Activated CD8-positive, alpha-beta T cell treated with anti-CD3 and anti-CD28 coated beads, Interleukin-2, amount 10 ng/mL, durations not matched to agents 7 days and 5 days (primary cell): Measurements from ENCODE around the gene SH3BP4. TPM values are rescaled to one million over a fixed set of nuclear protein-coding genes. Genes with fewer than 3 reads are reported as not detected.
A peak's percentile ranks its signal among the peaks of the same experiment; 100 is the strongest.

Experiments
- ATAC-seq: fragments of 150-1000 bp; cut with Tn5 transposase; one replicate; pipeline ENCODE4 v1.10.0; 2021; ENCODE audit warnings: moderate library complexity
- CTCF ChIA-PET: fragments of 350-600 bp; sonication (Branson Sonifier 250); formaldehyde crosslinking; loops from one replicate; lab custom pipeline; 2021; ENCODE audit warnings: antibody characterized with exemption; lab: Charles Lee
- POLR2A ChIA-PET: fragments of 350-600 bp; sonication (Branson Sonifier 250); formaldehyde crosslinking; loops from one replicate; lab custom pipeline; 2021; ENCODE audit warnings: antibody characterized with exemption; lab: Charles Lee
- DNase-seq: peaks from one replicate; pipeline ENCODE4 v3.0.0-alpha.2; 2020
- H3K27ac Mint-ChIP-seq: one replicate; pipeline ENCODE4 v1.8.0; 2021; ENCODE audit warnings: mild to moderate bottlenecking, mixed read lengths
- H3K27me3 Mint-ChIP-seq: one replicate; pipeline ENCODE4 v1.8.0; 2021; ENCODE audit warnings: low read depth, mixed read lengths
- H3K36me3 Mint-ChIP-seq: one replicate; pipeline ENCODE4 v1.8.0; 2021; ENCODE audit warnings: low read depth, mixed read lengths
- H3K4me1 Mint-ChIP-seq: one replicate; pipeline ENCODE4 v1.8.0; 2021; ENCODE audit warnings: low read depth, mixed read lengths
- H3K4me3 Mint-ChIP-seq: one replicate; pipeline ENCODE4 v1.8.0; 2021; ENCODE audit warnings: mild to moderate bottlenecking, mixed read lengths
- H3K9me3 Mint-ChIP-seq: one replicate; pipeline ENCODE4 v1.8.0; 2022; ENCODE audit warnings: mixed read lengths; ENCODE audit not compliant: insufficient read depth
- total RNA-seq, 2 experiments: library from RNA; stranded (reverse); gene quantifications; one replicate each; pipeline ENCODE4 v1.2.3, GENCODE V29; 2021

The SH3BP4 gene
- total RNA-seq, 2 experiments from 2014 or later, result not detected

- no peaks in the 10 kb centered on the region for H3K9me3 Mint-ChIP-seq
- ChIA-PET CTCF (no interaction called here), POLR2A (no interaction called here)
- no peaks in the 10 kb centered on the region for H3K4me1 Mint-ChIP-seq
- DNase-seq (no peak), ATAC-seq (no peak)
- no peak overlapping the region for H3K4me3 Mint-ChIP-seq
- no peaks in the 10 kb centered on the region for H3K36me3 Mint-ChIP-seq
- H3K27me3 Mint-ChIP-seq, result no peaks in the 10 kb centered on the region
- H3K27ac Mint-ChIP-seq, result no peak overlapping the region
These were observed 73.3 kb downstream of the SH3BP4 start for GRCh38 chr2:235024931-235025773.

DNA sequence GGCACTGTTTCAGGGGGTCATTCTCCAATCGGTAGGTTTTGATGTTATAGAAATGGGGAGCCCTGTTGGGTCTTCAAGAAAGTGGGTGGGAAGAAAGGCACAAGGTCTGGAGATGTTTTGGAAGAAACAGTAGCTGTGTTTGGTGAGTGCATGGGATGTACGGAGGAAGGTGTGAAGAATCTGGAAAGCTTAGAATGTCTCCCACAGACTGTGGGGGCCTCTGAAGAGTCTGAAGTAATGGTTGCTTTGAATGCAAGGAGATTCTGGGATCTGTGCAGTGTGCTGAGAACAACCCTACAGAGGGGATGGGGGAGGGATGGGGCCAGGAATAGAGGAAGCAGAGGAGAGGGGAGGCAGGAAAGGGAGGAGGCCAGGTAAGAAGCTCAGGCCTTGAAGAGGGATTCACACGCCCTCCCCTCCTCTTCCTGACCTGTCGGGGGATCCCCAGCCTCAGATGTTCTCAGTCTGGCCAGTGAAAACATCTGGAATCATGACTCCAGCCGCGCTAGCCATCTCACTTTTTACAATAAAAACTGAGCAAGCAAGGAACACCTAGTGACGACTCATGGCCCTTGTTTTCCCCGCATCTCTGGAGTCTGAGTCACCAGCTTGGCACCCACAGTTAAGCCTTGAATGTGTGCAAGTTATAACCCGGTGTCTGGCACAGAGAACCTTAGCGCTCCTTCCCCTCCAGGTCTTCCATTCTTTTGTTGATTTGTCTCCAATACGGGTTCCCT, 74.2 kb downstream of the SH3BP4 start:
- POLR2A ChIA-PET, result no interaction called here
- H3K4me3 Mint-ChIP-seq, result no peak overlapping the region
- H3K36me3 Mint-ChIP-seq, result no peaks in the 10 kb centered on the region
- CTCF ChIA-PET, result no interaction called here
- no peaks in the 10 kb centered on the region for H3K4me1 Mint-ChIP-seq
- H3K9me3 Mint-ChIP-seq, result no peaks in the 10 kb centered on the region
- H3K27ac Mint-ChIP-seq, result no peak overlapping the region
- no peak for ATAC-seq
- H3K27me3 Mint-ChIP-seq, result no peaks in the 10 kb centered on the region
- no peak for DNase-seq

- no peak overlapping the region for H3K27ac Mint-ChIP-seq
- ChIA-PET POLR2A (no interaction called here), CTCF (no interaction called here)
- ATAC-seq (no peak), DNase-seq (no peak)
- H3K9me3 Mint-ChIP-seq, result no peaks in the 10 kb centered on the region
- no peaks in the 10 kb centered on the region for H3K27me3 Mint-ChIP-seq
- H3K4me3 Mint-ChIP-seq, result no peak overlapping the region
- H3K4me1 Mint-ChIP-seq, result no peaks in the 10 kb centered on the region
- no peaks in the 10 kb centered on the region for H3K36me3 Mint-ChIP-seq
These were observed 75.1 kb downstream of the SH3BP4 start for GRCh38 chr2:235026649-235027557.

DNA sequence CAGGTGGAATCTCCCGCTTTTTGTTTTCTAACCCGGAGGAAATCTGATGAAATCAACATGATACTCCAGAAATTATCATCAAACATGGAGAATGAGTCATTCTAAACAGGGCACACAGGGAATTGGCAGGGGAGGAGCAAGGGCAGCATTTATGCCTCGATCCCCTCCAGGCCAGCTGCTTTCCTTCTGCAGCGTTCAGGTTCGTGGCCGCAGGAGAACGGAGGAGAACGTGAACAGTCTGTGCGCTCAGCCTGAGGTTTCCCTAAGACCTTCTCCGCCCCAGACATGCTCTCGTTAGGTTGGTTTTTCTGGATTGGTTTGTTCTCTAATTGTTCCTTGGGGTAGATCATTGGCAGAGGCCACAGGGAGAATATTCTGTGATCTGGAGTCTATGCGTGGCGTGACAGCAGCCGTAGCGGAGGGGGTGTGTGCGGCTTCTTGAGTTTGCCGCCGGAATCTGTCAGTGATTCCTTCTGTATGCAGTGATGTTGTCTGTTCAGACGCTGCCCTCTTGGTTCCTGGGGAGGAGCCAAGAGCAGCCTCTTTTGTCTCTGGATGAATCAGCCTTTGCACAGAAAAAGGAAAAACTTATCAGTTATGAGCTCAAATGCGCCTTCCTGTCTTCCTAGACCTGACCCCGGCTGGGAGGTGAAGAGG, 75.9 kb downstream of the SH3BP4 start:
- no peaks in the 10 kb centered on the region for H3K9me3 Mint-ChIP-seq
- POLR2A ChIA-PET, result no interaction called here
- H3K27me3 Mint-ChIP-seq, result no peaks in the 10 kb centered on the region
- ATAC-seq (no peak), DNase-seq (no peak)
- CTCF ChIA-PET, result no interaction called here
- H3K4me3 Mint-ChIP-seq, result no peak overlapping the region
- H3K36me3 Mint-ChIP-seq, result no peaks in the 10 kb centered on the region
- H3K4me1 Mint-ChIP-seq, result no peaks in the 10 kb centered on the region
- no peak overlapping the region for H3K27ac Mint-ChIP-seq

DNA sequence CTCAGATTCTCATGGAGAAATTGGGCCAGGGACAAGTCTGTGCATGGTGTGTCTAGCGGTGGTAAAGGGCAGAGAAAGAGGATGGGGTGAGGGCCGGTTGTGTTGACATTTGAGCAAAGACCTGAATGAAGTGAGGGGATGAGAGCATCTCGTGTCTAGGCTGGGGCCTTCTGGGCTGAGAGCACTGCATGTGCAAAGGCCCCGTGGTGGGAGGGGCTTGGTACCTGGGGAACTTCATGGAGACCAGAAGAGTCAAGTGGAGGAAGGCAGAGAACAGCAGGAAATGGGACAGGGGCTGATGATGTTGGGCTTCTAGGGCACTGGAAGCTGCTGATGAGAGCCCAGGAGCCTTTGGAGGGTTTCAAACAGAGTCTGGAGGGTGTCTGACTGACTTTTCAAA, 76.8 kb downstream of the SH3BP4 start:
- POLR2A ChIA-PET, result no interaction called here
- ATAC-seq, result no peak

GRCh38 chr2:235029054-235029453, 77.2 kb downstream of the SH3BP4 start:
- CTCF ChIA-PET, result no interaction called here
- no peak overlapping the region for H3K27ac Mint-ChIP-seq

More for the DNA sequence above, 76.8 kb downstream of the SH3BP4 start:
- Mint-ChIP-seq H3K4me3 (no peak overlapping the region), H3K27me3 (no peaks in the 10 kb centered on the region), H3K27ac (no peak overlapping the region), H3K9me3 (no peaks in the 10 kb centered on the region), H3K4me1 (no peaks in the 10 kb centered on the region), H3K36me3 (no peaks in the 10 kb centered on the region)
- no peak for DNase-seq
- CTCF ChIA-PET, result no interaction called here

DNA sequence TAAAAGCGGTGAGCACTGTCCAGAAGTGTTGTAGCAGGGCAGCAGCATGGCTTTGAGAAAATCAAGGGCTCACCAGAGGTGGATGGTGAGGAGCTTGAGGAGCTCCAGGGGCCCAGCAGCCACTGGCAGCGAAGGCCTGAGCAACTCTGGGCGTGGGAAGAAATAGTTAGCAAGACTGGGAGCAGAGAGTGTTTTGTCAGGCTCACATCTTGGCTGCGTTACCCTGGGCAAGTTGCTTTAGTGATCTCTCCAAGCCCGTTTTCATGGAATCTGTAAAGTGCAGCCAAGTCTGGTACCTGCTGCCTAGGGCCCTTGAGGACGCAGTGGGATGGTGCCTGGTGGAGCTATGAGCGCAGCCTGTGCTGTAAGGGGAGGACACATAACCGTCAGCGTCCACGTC, 78.3 kb downstream of the SH3BP4 start:
- ChIA-PET POLR2A (no interaction called here), CTCF (no interaction called here)
- DNase-seq (no peak), ATAC-seq (no peak)
- no peak overlapping the region for H3K27ac Mint-ChIP-seq
- H3K9me3 Mint-ChIP-seq, result no peaks in the 10 kb centered on the region
- H3K4me3 Mint-ChIP-seq, result no peak overlapping the region
- H3K4me1 Mint-ChIP-seq, result no peaks in the 10 kb centered on the region
- no peaks in the 10 kb centered on the region for H3K36me3 Mint-ChIP-seq
- H3K27me3 Mint-ChIP-seq, result no peaks in the 10 kb centered on the region

More at GRCh38 chr2:235029054-235029453, 77.2 kb downstream of the SH3BP4 start:
- Mint-ChIP-seq H3K36me3 (no peaks in the 10 kb centered on the region), H3K9me3 (no peaks in the 10 kb centered on the region), H3K27me3 (no peaks in the 10 kb centered on the region), H3K4me1 (no peaks in the 10 kb centered on the region), H3K4me3 (no peak overlapping the region)
- DNase-seq (no peak), ATAC-seq (no peak)
- POLR2A ChIA-PET, result no interaction called here

- no peak overlapping the region for H3K27ac Mint-ChIP-seq
- ATAC-seq (peak; percentile 23), DNase-seq (no peak)
- no peaks in the 10 kb centered on the region for H3K4me1 Mint-ChIP-seq
- no peaks in the 10 kb centered on the region for H3K36me3 Mint-ChIP-seq
- no peaks in the 10 kb centered on the region for H3K27me3 Mint-ChIP-seq
- ChIA-PET CTCF (no interaction called here), POLR2A (no interaction called here)
- H3K4me3 Mint-ChIP-seq, result no peak overlapping the region
- H3K9me3 Mint-ChIP-seq, result no peaks in the 10 kb centered on the region
These were observed 79.1 kb downstream of the SH3BP4 start for GRCh38 chr2:235030936-235031335.

GRCh38 chr2:235031686-235032373, 80.0 kb downstream of the SH3BP4 start:
- no peaks in the 10 kb centered on the region for H3K36me3 Mint-ChIP-seq
- CTCF ChIA-PET, result no interaction called here
- POLR2A ChIA-PET, result no interaction called here
- DNase-seq (no peak), ATAC-seq (no peak)
- H3K4me1 Mint-ChIP-seq, result no peaks in the 10 kb centered on the region
- H3K9me3 Mint-ChIP-seq, result no peaks in the 10 kb centered on the region
- no peak overlapping the region for H3K4me3 Mint-ChIP-seq
- no peaks in the 10 kb centered on the region for H3K27me3 Mint-ChIP-seq
- H3K27ac Mint-ChIP-seq, result no peak overlapping the region

GRCh38 chr2:235032466-235032865, 80.6 kb downstream of the SH3BP4 start:
- CTCF ChIA-PET, result no interaction called here
- no peak overlapping the region for H3K4me3 Mint-ChIP-seq
- DNase-seq, result no peak
- H3K36me3 Mint-ChIP-seq, result no peaks in the 10 kb centered on the region
- no peak overlapping the region for H3K27ac Mint-ChIP-seq
- no peaks in the 10 kb centered on the region for H3K9me3 Mint-ChIP-seq
- POLR2A ChIA-PET, result no interaction called here
- H3K4me1 Mint-ChIP-seq, result no peaks in the 10 kb centered on the region
- no peaks in the 10 kb centered on the region for H3K27me3 Mint-ChIP-seq
- ATAC-seq, result no peak

- CTCF ChIA-PET, result no interaction called here
- Mint-ChIP-seq H3K36me3 (no peaks in the 10 kb centered on the region), H3K4me1 (no peaks in the 10 kb centered on the region), H3K27ac (no peak overlapping the region), H3K27me3 (no peaks in the 10 kb centered on the region), H3K9me3 (no peaks in the 10 kb centered on the region), H3K4me3 (no peak overlapping the region)
- ATAC-seq (no peak), DNase-seq (no peak)
- POLR2A ChIA-PET, result interaction anchor here (0.8 kb wide), 1 partner anchor 437 kb away, joined by 3 read pairs; no protein-coding TSS in a partner anchor
These were observed 81.1 kb downstream of the SH3BP4 start for GRCh38 chr2:235032949-235033348.
